PC-3 (cell line): Measurements from ENCODE around the gene SAMHD1. TPM values are rescaled to one million over a fixed set of nuclear protein-coding genes. Genes with fewer than 3 reads are reported as not detected.
A peak's percentile ranks its signal among the peaks of the same experiment; 100 is the strongest.
"Not testable (repeated sequence)": the region's sequence is repeated elsewhere in the genome, so short reads cannot be mapped to it uniquely, and the experiment has no call there.

ENCODE experiments used
- ATAC-seq: fragments of 200-7000 bp; cut with Tn5 transposase; 2 replicates; pipeline ENCODE4 v1.9.1; 2020; ENCODE audit warnings: mild to moderate bottlenecking, moderate library complexity
- Bru-seq: library from RNA; stranded (reverse); fragments of 400-500 nt; gene quantifications from one replicate; lab custom pipeline; 2021; lab: Mats Ljungman, UMichigan
- BruChase-seq, 2 experiments: library from RNA; stranded (reverse); fragments of 400-500 nt; gene quantifications; one replicate each; lab custom pipeline; 2021; lab: Mats Ljungman, UMichigan
- BruUV-seq: library from RNA; stranded (reverse); fragments of 400-500 nt; replicated peaks from 2 replicates; lab custom pipeline; 2021; lab: Mats Ljungman, UMichigan
- CTCF ChIA-PET: fragments of 300-600 bp; sonication (Branson Sonifier 250); formaldehyde crosslinking; loops from one replicate; lab custom pipeline; 2022; ENCODE audit warnings: antibody characterized with exemption; lab: Charles Lee
- POLR2A ChIA-PET: fragments of 300-600 bp; sonication (Branson Sonifier 250); formaldehyde crosslinking; loops from one replicate; lab custom pipeline; 2022; ENCODE audit warnings: antibody characterized with exemption; ENCODE audit not compliant: unreplicated experiment; lab: Charles Lee
- DNase-seq: peaks from one replicate; pipeline ENCODE4 v3.0.0-alpha.2; 2015
- H2AFZ ChIP-seq: fragments of 300-600 bp; sonication (generic); 2 replicates; pipeline ENCODE4 v1.6.0; 2016; ENCODE audit warnings: antibody characterized with exemption, low read length
- H3F3A ChIP-seq: fragments of 300-600 bp; sonication (generic); one replicate; pipeline ENCODE4 v1.6.0; 2017; ENCODE audit warnings: antibody characterized with exemption, low read length, control low read depth, mild to moderate bottlenecking; ENCODE audit not compliant: unreplicated experiment
- H3K27ac ChIP-seq: fragments of 300-600 bp; sonication (generic); 2 replicates; pipeline ENCODE4 v1.5.1; 2016; ENCODE audit warnings: mild to moderate bottlenecking, low read length
- H3K27me3 ChIP-seq: fragments of 300-600 bp; sonication (generic); 2 replicates; pipeline ENCODE4 v1.6.1; 2016; ENCODE audit warnings: low read length, mixed read lengths
- H3K36me3 ChIP-seq: fragments of 300-600 bp; sonication (generic); 2 replicates; pipeline ENCODE4 v1.6.1; 2016; ENCODE audit warnings: low read depth, mixed run types, low read length, mixed read lengths
- H3K4me1 ChIP-seq: fragments of 300-600 bp; sonication (generic); 2 replicates; pipeline ENCODE4 v1.5.1; 2016; ENCODE audit warnings: low read length; ENCODE audit not compliant: insufficient read depth
- H3K4me2 ChIP-seq: fragments of 300-600 bp; sonication (generic); 2 replicates; pipeline ENCODE4 v1.6.0; 2016; ENCODE audit warnings: low read length
- H3K4me3 ChIP-seq: fragments of 300-600 bp; sonication (generic); 2 replicates; pipeline ENCODE4 v1.5.1; 2016; ENCODE audit warnings: mild to moderate bottlenecking, low read length, mixed read lengths
- H3K79me2 ChIP-seq: fragments of 300-600 bp; sonication (generic); 2 replicates; pipeline ENCODE4 v1.6.1; 2017; ENCODE audit warnings: low read length, mixed read lengths
- H3K9ac ChIP-seq: fragments of 300-600 bp; sonication (generic); 2 replicates; pipeline ENCODE4 v1.6.0; 2016; ENCODE audit warnings: mild to moderate bottlenecking, low read length
- H3K9me2 ChIP-seq: fragments of 300-600 bp; sonication (generic); replicated peaks from 2 replicates; pipeline ENCODE4 v1.6.1; 2016; ENCODE audit warnings: mixed run types, low read length, mixed read lengths
- H3K9me3 ChIP-seq: fragments of 300-600 bp; sonication (generic); 2 replicates; pipeline ENCODE4 v1.6.1; 2016; ENCODE audit warnings: low read length, mixed read lengths
- H4K20me1 ChIP-seq: fragments of 300-600 bp; sonication (generic); 2 replicates; pipeline ENCODE4 v1.6.1; 2016; ENCODE audit warnings: low read length, mixed read lengths
- CTCF ChIP-seq: fragments of 300-600 bp; sonication (generic); conservative IDR thresholded peaks from 2 replicates; pipeline ENCODE4 v1.5.1; 2017; ENCODE audit warnings: antibody characterized with exemption, low read depth, mild to moderate bottlenecking, low read length
- EZH2 ChIP-seq: fragments of 300-600 bp; sonication (generic); IDR thresholded peaks from one replicate; pipeline ENCODE4 v1.6.1; 2017; ENCODE audit warnings: antibody characterized with exemption, mild to moderate bottlenecking, low read length; ENCODE audit not compliant: unreplicated experiment
- EZH2phosphoT487 ChIP-seq: fragments of 300-600 bp; sonication (generic); IDR thresholded peaks from 2 replicates; pipeline ENCODE4 v1.6.1; 2018; ENCODE audit warnings: mild to moderate bottlenecking, antibody characterized with exemption, low read length, borderline replicate concordance
- intact Hi-C: fragments of 100-400 bp; cut with micrococcal nuclease; formaldehyde crosslinking; loops from 2 replicates; pipeline ENCODE4 v1.9.0; 2023
- long read RNA-seq: library from polyadenylated mRNA; unstranded; transcript quantifications from one replicate; pipeline ENCODE4 v2.0.0, GENCODE V29; 2021; ENCODE audit not compliant: unreplicated experiment
- total RNA-seq: library from RNA; depleted of rRNA; stranded (reverse); fragments of >200 nt; gene quantifications from 2 replicates; pipeline ENCODE4 v1.2.3, GENCODE V29; 2014; rRNA removed

SAMHD1 gene
- 23.0 and 24.2 TPM in 2 replicates for total RNA-seq
- percentile 64 among the genes with signal in this experiment for Bru-seq, nascent RNA
- BruChase-seq, experiment 1, labeled RNA remaining after a 6-hour chase = percentile 75 among the genes with signal in this experiment
- BruChase-seq, experiment 2, labeled RNA remaining after a 2-hour chase = percentile 79 among the genes with signal in this experiment
- long read RNA-seq, full-length matches to known transcripts = 12 of 82 reads
- long read RNA-seq, partial matches to known transcripts = 5 of 82 reads
- long read RNA-seq, other reads (novel, unspliced or antisense) = 65 of 82 reads

- intact Hi-C loops = no loop called here
- CTCF ChIA-PET = no interaction called here
Observed at GRCh38 chr20:36951198-36951978, at the start of gene SAMHD1. TSS of gene SAMHD1 (minus strand) at chr20:36951708. CDS start at chr20:36951643, 65 bp downstream.

GRCh38 chr20:37000171-37000570 lies 48.7 kb upstream of the SAMHD1 start:
- H3K36me3 ChIP-seq, H3K4me3 ChIP-seq, H3K27ac ChIP-seq, DNase-seq, H3K4me1 ChIP-seq, BruUV-seq, H3F3A ChIP-seq, H3K27me3 ChIP-seq, H3K4me2 ChIP-seq, H3K9me2 ChIP-seq, POLR2A ChIA-PET, CTCF ChIA-PET, H3K79me2 ChIP-seq, H3K9ac ChIP-seq, H4K20me1 ChIP-seq, ATAC-seq, H3K9me3 ChIP-seq, H2AFZ ChIP-seq, intact Hi-C loops: not testable (repeated sequence)

More at GRCh38 chr20:36951198-36951978, at the start of gene SAMHD1:
- peak; percentile 94 for ATAC-seq
- H3K4me1 ChIP-seq = peaks cover 17% of the 10 kb centered on the region; the same call in 1 of the 2 replicates
- BruUV-seq = no TSS peak
- H3K4me3 ChIP-seq = peak within 1 kb of the TSS; percentile 93
- H3K9me3 ChIP-seq = no peaks in the 10 kb centered on the region
- POLR2A ChIA-PET = interaction anchor here (0.7 kb wide), 1 partner anchor 50 kb away, joined by 5 read pairs; no protein-coding TSS in a partner anchor
- H3K4me2 ChIP-seq = peak within 1 kb of the TSS; percentile 93
- H2AFZ ChIP-seq = peak within 1 kb of the TSS; percentile 99
- H3F3A ChIP-seq = no peaks in the 10 kb centered on the region
- TF ChIP-seq EZH2phosphoT487 = no peak
- no peak for TF ChIP-seq EZH2
- no peak for TF ChIP-seq CTCF
- no peaks in the 10 kb centered on the region for H3K27me3 ChIP-seq
- H3K36me3 ChIP-seq = no peaks in the 10 kb centered on the region
- no peaks in the 10 kb centered on the region for H3K9me2 ChIP-seq
- peaks cover 16% of the 10 kb centered on the region for H3K79me2 ChIP-seq
- H3K9ac ChIP-seq = peak within 1 kb of the TSS; percentile 70
- H4K20me1 ChIP-seq = no peaks in the 10 kb centered on the region
- peak; percentile 99 for DNase-seq
- H3K27ac ChIP-seq = no peak within 1 kb of the TSS

DNA sequence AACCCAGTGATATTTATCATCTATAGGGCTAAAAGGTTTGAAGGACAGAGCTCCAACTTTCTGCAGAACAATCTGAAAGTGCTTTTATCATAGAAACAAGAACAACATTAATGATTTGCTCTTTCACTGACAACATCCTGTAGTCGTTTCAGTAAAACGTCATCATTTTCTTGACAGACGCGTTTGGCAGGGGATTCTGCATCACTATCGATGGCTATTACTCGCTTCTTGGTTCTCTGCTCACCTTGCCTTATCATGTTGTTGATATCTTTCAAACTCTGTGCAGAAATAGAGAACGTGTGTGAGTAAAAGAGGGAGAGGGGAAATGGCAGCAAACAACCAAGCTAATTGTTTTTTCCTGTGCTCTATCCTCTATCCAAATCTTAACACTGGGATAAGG lies 47.1 kb upstream of the SAMHD1 start:
- H3K27ac ChIP-seq = no peak overlapping the region
- no peak overlapping the region for H3K9ac ChIP-seq
- no TSS peak for BruUV-seq
- H3K27me3 ChIP-seq = no peaks in the 10 kb centered on the region
- no peak for ATAC-seq
- ChIA-PET POLR2A (no interaction called here), CTCF (no interaction called here)
- no peak overlapping the region for H3K4me3 ChIP-seq
- no peaks in the 10 kb centered on the region for H3K9me2 ChIP-seq
- no peaks in the 10 kb centered on the region for H3K9me3 ChIP-seq
- TF ChIP-seq EZH2phosphoT487 (no peak), CTCF (no peak), EZH2 (no peak)
- H2AFZ ChIP-seq = no peak overlapping the region
- no peaks in the 10 kb centered on the region for H3F3A ChIP-seq
- no peak for DNase-seq
- intact Hi-C loops = no loop called here
- no peaks in the 10 kb centered on the region for H3K4me1 ChIP-seq
- H3K4me2 ChIP-seq = no peak overlapping the region
- H4K20me1 ChIP-seq = no peaks in the 10 kb centered on the region
- H3K36me3 ChIP-seq = peaks cover 18% of the 10 kb centered on the region
- no peaks in the 10 kb centered on the region for H3K79me2 ChIP-seq
